Activated B cell treated with CpG ODN at 0.5 μM for 24 hours (primary cell): ENCODE results near the gene ELOVL1. TPM values are rescaled to one million over a fixed set of nuclear protein-coding genes. Genes with fewer than 3 reads are reported as not detected.

Experiments used
- ATAC-seq: fragments of 200-7000 bp; cut with Tn5 transposase; one replicate; pipeline ENCODE4 v1.10.0; 2021; ENCODE audit warnings: low read depth, mild to moderate bottlenecking, moderate library complexity
- CTCF ChIA-PET: fragments of 350-600 bp; sonication (Branson Sonifier 250); formaldehyde crosslinking; loops from one replicate; lab custom pipeline; 2021; ENCODE audit warnings: antibody characterized with exemption; lab: Charles Lee
- POLR2A ChIA-PET: fragments of 350-600 bp; sonication (Branson Sonifier 250); formaldehyde crosslinking; loops from one replicate; lab custom pipeline; 2021; ENCODE audit warnings: antibody characterized with exemption; lab: Charles Lee
- DNase-seq: peaks from one replicate; pipeline ENCODE4 v3.0.0; 2022
- H3K27ac Mint-ChIP-seq: one replicate; pipeline ENCODE4 v1.8.0; 2020; ENCODE audit warnings: mixed read lengths
- H3K27me3 Mint-ChIP-seq: one replicate; pipeline ENCODE4 v1.8.0; 2021; ENCODE audit warnings: mixed read lengths
- H3K36me3 Mint-ChIP-seq: one replicate; pipeline ENCODE4 v1.8.0; 2021; ENCODE audit warnings: low read depth, mixed read lengths
- H3K4me1 Mint-ChIP-seq: one replicate; pipeline ENCODE4 v1.8.0; 2021; ENCODE audit warnings: mixed read lengths
- H3K4me3 Mint-ChIP-seq: one replicate; pipeline ENCODE4 v1.8.0; 2020; ENCODE audit warnings: mild to moderate bottlenecking, mixed read lengths
- H3K9me3 Mint-ChIP-seq: one replicate; pipeline ENCODE4 v1.8.0; 2020; ENCODE audit warnings: mixed read lengths
- intact Hi-C: fragments of 100-400 bp; cut with micrococcal nuclease; formaldehyde crosslinking; loops from one replicate; pipeline ENCODE4 v1.15.1; 2024
- total RNA-seq: library from RNA; stranded (reverse); gene quantifications from 2 replicates; pipeline ENCODE4 v1.2.3, GENCODE V29; 2022
- TF ChIP-seq, protein P1 (sequence below): fragments of 200-600 bp; IDR thresholded peaks from one replicate; pipeline ENCODE4 v1.8.0; 2022; ENCODE audit warnings: antibody characterized with exemption, mild to moderate bottlenecking

ELOVL1 gene
- total RNA-seq, 1 donor from 2014 or later = 84.2 TPM

DNA sequence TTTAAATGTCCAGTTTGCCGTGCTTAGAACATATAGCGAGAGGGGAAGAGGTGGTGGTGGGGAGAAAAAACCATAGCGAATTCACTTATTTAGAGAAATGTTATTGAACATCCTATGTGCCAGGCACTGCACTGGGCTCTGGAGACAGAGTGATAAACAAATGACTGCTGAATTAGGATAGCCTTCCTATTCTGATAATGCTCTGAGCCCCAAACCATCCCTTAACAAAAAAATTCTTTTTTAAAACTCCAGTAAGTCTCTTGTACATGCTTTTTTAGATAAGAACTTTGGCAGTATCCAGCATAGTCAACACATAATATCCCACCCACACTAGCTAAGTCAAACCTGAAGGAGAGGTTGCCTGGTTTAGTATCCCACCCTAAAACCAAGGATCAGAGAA, 30.4 kb upstream of the ELOVL1 start:
- Mint-ChIP-seq H3K9me3 (no peaks in the 10 kb centered on the region), H3K4me1 (peaks cover 10% of the 10 kb centered on the region), H3K27ac (no peak overlapping the region), H3K27me3 (no peaks in the 10 kb centered on the region), H3K4me3 (no peak overlapping the region), H3K36me3 (peaks cover 41% of the 10 kb centered on the region)
- no peak for ATAC-seq
- POLR2A ChIA-PET = no interaction called here
- TF ChIP-seq, protein P1, sequence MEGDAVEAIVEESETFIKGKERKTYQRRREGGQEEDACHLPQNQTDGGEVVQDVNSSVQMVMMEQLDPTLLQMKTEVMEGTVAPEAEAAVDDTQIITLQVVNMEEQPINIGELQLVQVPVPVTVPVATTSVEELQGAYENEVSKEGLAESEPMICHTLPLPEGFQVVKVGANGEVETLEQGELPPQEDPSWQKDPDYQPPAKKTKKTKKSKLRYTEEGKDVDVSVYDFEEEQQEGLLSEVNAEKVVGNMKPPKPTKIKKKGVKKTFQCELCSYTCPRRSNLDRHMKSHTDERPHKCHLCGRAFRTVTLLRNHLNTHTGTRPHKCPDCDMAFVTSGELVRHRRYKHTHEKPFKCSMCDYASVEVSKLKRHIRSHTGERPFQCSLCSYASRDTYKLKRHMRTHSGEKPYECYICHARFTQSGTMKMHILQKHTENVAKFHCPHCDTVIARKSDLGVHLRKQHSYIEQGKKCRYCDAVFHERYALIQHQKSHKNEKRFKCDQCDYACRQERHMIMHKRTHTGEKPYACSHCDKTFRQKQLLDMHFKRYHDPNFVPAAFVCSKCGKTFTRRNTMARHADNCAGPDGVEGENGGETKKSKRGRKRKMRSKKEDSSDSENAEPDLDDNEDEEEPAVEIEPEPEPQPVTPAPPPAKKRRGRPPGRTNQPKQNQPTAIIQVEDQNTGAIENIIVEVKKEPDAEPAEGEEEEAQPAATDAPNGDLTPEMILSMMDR = no peak
- DNase-seq = no peak
- CTCF ChIA-PET = no interaction called here
- intact Hi-C loops = no loop called here

DNA sequence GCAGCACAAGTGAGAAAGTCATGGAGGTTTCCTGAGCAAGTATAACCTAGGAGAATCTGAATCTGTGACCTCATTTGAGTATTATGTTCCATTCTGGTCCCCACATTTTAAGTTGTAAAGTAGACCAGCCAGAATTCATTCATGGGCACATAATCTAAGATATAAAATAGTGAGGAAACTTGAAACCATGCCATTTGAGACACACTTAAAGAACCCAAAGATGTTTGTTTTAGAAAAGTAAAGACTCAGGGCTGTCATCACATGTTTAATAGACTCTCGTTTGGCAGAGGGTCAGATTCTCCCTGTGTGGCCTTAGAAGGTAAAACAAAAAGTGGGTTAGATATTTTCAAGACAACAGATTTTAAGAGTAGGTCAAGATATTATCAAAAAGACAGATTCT, 28.2 kb upstream of the ELOVL1 start:
- POLR2A ChIA-PET = interaction anchor here (1.1 kb wide), 1 partner anchor 28 kb away, joined by 3 read pairs; the partner anchor contains the start of gene ELOVL1
- Mint-ChIP-seq H3K36me3 (peaks cover 29% of the 10 kb centered on the region), H3K9me3 (no peaks in the 10 kb centered on the region), H3K27ac (no peak overlapping the region), H3K27me3 (no peaks in the 10 kb centered on the region), H3K4me3 (no peak overlapping the region), H3K4me1 (peaks cover 13% of the 10 kb centered on the region)
- DNase-seq (no peak), ATAC-seq (no peak)
- CTCF ChIA-PET = no interaction called here
- intact Hi-C loops = no loop called here
- TF ChIP-seq, protein P1 = no peak

DNA sequence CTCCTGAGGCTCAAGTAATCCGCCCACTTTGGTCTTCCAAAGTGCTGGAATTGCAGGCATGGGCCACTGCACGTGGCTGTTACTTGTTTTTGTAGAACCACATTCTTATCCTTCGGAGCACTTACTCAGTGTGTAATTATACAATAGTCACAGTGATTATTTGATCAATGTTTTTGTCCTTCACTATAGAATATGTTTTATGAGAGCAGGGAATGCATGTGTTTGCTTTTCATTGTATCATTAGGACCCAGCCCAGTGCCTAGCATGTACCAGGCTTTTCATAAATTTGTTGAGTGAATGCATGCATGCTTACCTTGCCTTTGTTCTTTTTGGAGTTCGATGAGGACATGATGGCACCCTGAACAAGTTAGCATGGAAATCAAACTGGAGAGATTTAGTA, 27.7 kb upstream of the ELOVL1 start:
- TF ChIP-seq, protein P1 = no peak
- ATAC-seq (no peak), DNase-seq (no peak)
- no peak overlapping the region for H3K27ac Mint-ChIP-seq
- H3K9me3 Mint-ChIP-seq = no peaks in the 10 kb centered on the region
- H3K4me1 Mint-ChIP-seq = peaks cover 17% of the 10 kb centered on the region
- ChIA-PET CTCF (no interaction called here), POLR2A (interaction anchor here (1.1 kb wide), 1 partner anchor 28 kb away, joined by 3 read pairs; the partner anchor contains the start of gene ELOVL1)
- H3K27me3 Mint-ChIP-seq = no peaks in the 10 kb centered on the region
- H3K4me3 Mint-ChIP-seq = no peak overlapping the region
- intact Hi-C loops = no loop called here
- peaks cover 28% of the 10 kb centered on the region for H3K36me3 Mint-ChIP-seq

- Mint-ChIP-seq H3K4me3 (no peak overlapping the region), H3K9me3 (no peaks in the 10 kb centered on the region), H3K27me3 (no peaks in the 10 kb centered on the region), H3K4me1 (peaks cover 43% of the 10 kb centered on the region), H3K36me3 (peaks cover 37% of the 10 kb centered on the region), H3K27ac (no peak overlapping the region)
- no peak for DNase-seq
- no peak for ATAC-seq
- ChIA-PET CTCF (no interaction called here), POLR2A (interaction anchor here (1.1 kb wide), 1 partner anchor 34 kb away, joined by 5 read pairs; the partner anchor contains the start of gene CDC20)
- TF ChIP-seq, protein P1 = no peak
- intact Hi-C loops = no loop called here
Observed at GRCh38 chr1:43392702-43393101, 24.9 kb upstream of the ELOVL1 start.

GRCh38 chr1:43389326-43390313, 21.8 kb upstream of the ELOVL1 start, which contains the start of the genes MED8 and SZT2:
MED8 (minus strand) TSS chr1:43389800; CDS start chr1:43389764, 36 bp downstream.
SZT2 (plus strand) TSS chr1:43389899; CDS start chr1:43389969, 70 bp downstream.
- H3K27ac Mint-ChIP-seq = peak within 1 kb of the TSS; percentile 91
- intact Hi-C loops = loop anchor here (1.0 to 2.0 kb wide), 4 partner anchors 21 to 151 kb away; partner anchors contain the start of genes CDC20 and ELOVL1
- DNase-seq (peak; percentile 90), ATAC-seq (peak; percentile 91)
- H3K9me3 Mint-ChIP-seq = no peaks in the 10 kb centered on the region
- TF ChIP-seq, protein P1 = no peak
- H3K4me3 Mint-ChIP-seq = peak within 1 kb of the TSS; percentile 99
- peaks cover 47% of the 10 kb centered on the region for H3K36me3 Mint-ChIP-seq
- CTCF ChIA-PET = interaction anchor here (1.3 to 3.5 kb wide), 5 partner anchors 21 to 163 kb away, joined by 3 to 12 read pairs (median 4); no protein-coding TSS in a partner anchor
- POLR2A ChIA-PET = interaction anchor here (0.5 to 4.5 kb wide), 11 partner anchors 11 to 1132 kb away, joined by 3 to 76 read pairs (median 3); partner anchors contain the start of genes CDC20, ELOVL1 and KDM4A
- H3K27me3 Mint-ChIP-seq = no peaks in the 10 kb centered on the region
- H3K4me1 Mint-ChIP-seq = peaks cover 38% of the 10 kb centered on the region
